NCI-H2081 (cell line): ENCODE results near the gene KIR2DL4.
"Not testable (repeated sequence)": the region's sequence is repeated elsewhere in the genome, so short reads cannot be mapped to it uniquely, and the experiment has no call there.

Experiments used
- DNase-seq, 2 experiments: peaks; one replicate each; lab custom pipeline; 2025; lab: John Stamatoyannopoulos, UW

KIR2DL4 gene

DNA sequence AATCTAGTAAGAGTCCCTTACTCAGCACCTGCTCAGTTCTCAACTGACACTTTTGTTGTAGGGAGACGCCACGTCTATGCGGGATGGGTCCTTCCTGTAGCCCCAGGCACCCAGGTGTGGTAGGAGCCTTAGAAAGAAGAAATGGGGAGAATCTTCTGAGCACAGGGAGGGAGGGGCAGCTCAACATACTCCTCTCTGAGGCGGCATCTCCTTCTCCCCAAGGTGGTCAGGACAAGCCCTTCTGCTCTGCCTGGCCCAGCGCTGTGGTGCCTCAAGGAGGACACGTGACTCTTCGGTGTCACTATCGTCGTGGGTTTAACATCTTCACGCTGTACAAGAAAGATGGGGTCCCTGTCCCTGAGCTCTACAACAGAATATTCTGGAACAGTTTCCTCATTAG lies 1.2 kb downstream of the KIR2DL4 start:
- no peak for DNase-seq

GRCh38 chr19:54805665-54806515 lies 2.5 kb downstream of the KIR2DL4 start:
- DNase-seq, result no peak

DNA sequence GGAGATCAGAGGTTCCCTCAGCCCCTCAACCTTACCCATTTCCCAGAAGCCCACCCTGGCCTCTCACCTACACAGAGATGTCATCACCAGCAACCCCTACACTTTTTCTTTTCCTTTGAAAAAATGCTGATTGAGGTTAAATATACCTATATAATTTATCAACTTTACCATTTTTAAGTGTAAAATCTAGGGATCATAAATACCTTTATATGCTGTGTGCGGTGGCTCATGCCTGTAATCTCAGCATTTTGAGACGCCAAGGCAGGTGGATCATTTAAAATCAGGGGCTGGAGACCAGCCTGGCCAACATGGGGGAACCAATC lies 3.1 kb downstream of the KIR2DL4 start:
- no peak for DNase-seq

DNA sequence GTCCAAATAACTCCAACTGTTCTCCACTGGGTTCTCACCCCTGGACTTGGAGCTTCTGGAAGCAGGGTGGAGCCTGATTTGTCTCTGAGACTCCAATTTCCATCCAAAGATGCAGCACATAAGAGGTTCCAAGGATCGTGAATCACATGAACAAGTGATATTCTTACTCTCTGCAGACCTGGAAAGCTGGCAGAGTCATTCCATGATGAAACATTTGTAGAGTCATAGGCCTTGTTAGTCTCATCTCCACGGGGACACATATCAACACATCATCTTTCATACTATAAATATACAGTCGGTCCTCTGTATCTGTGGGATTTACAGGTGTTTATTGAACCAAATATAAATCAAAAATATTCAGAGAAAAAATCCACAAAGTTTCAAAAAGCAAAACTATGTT lies 11.2 kb downstream of the KIR2DL4 start:
- not testable (repeated sequence) for DNase-seq

GRCh38 chr19:54816251-54816650 lies 12.8 kb downstream of the KIR2DL4 start, which contains the start of gene KIR3DL1:
KIR3DL1 (plus strand) TSS chr19:54816468.
- not testable (repeated sequence) for DNase-seq

DNA sequence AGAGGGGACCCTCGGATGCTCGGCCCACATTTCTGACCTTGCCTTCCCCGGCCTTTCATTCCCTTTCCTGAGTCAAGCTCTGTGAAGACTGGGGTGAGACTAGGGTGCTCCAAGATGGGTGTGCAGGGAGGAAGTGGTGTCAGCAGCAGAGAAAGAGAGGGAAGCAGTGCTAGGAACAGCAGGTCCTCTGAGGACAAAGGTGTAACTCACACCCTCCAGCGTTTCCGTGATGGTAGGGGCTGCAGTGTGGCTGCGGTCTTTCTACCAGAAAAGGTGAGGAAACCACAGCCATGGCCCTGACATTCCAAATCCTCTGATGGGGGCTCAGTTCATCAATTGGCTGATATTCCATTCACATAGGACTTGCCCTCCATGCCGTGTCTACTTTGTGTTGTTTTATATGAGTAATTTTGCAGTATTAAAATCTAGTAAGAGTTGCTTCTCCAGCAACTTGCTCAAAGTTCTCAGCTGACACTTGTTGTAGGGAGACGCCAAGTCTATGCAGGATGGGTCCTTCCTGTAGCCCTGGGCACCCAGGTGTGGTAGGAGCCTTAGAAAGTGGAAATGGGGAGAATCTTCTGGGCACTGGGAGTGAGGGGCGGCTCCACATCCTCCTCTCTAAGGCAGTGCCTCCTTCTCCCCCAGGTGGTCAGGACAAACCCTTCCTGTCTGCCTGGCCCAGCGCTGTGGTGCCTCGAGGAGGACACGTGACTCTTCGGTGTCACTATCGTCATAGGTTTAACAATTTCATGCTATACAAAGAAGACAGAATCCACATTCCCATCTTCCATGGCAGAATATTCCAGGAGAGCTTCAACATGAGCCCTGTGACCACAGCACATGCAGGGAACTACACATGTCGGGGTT lies 14.5 kb downstream of the KIR2DL4 start:
- DNase-seq, result no peak

GRCh38 chr19:54824416-54824815 lies 21.0 kb downstream of the KIR2DL4 start:
- not testable (repeated sequence) for DNase-seq

- DNase-seq, result not testable (repeated sequence)
Observed at GRCh38 chr19:54825326-54825725, 21.9 kb downstream of the KIR2DL4 start.

DNA sequence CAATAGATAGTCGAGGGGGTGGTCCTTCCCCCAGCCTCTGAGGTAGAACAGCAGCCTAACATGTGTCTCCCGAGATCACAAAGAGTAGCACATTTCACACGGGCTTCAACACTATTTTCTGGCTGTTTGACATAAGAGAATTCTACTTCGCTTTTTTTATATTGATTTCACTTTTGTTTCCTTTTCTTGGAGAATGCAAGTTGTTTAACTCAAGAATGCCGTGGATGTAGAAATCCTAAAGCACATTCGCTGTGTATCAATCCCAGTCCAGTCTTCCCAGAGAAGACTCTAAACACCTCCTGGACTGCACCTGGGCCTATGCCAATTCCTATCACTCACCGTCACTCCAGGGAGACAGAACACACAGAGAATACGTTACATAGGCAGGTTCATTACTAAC lies 24.7 kb downstream of the KIR2DL4 start:
- DNase-seq, result not testable (repeated sequence)

GRCh38 chr19:54832496-54832895 lies 29.1 kb downstream of the KIR2DL4 start, which contains the start of gene KIR2DS4:
KIR2DS4 (plus strand) TSS chr19:54832676.
- DNase-seq, result not testable (repeated sequence)

GRCh38 chr19:54835126-54835525 lies 31.7 kb downstream of the KIR2DL4 start:
- not testable (repeated sequence) for DNase-seq

DNA sequence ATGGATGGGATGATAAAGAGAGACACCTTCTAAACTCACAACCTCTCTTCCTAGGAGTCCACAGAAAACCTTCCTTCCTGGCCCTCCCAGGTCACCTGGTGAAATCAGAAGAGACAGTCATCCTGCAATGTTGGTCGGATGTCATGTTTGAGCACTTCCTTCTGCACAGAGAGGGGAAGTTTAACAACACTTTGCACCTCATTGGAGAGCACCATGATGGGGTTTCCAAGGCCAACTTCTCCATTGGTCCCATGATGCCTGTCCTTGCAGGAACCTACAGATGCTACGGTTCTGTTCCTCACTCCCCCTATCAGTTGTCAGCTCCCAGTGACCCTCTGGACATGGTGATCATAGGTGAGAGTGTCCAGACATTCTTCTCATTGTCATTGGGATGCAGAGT lies 34.1 kb downstream of the KIR2DL4 start:
- not testable (repeated sequence) for DNase-seq

GRCh38 chr19:54843171-54843570 lies 39.8 kb downstream of the KIR2DL4 start:
- DNase-seq, result not testable (repeated sequence)

GRCh38 chr19:54850061-54850640 lies 46.7 kb downstream of the KIR2DL4 start, which contains the start of gene KIR3DL2:
KIR3DL2 (plus strand) TSS chr19:54850443; CDS start chr19:54850476, 33 bp downstream.
- not testable (repeated sequence) for DNase-seq

GRCh38 chr19:54850930-54851329 lies 47.5 kb downstream of the KIR2DL4 start:
- DNase-seq, result no peak

GRCh38 chr19:54851353-54851752 lies 47.9 kb downstream of the KIR2DL4 start:
- no peak for DNase-seq

DNA sequence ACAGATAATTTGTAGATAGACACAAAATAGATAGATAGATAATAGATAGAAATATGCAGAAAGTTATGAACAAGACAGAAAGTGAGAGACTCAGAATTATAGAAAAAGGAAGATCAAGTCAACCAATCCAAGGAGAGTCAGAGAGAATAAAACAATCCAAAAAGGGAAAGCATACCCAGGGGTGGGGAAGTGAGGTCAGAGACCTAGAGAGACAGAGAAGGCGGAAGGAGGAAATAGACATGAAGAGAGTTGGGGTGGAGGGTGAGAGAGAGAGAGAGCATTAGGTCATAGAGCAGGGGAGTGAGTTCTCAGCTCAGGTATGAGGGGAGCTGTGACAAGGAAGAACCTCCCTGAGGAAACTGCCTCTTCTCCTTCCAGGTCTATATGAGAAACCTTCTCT lies 51.8 kb downstream of the KIR2DL4 start:
- not testable (repeated sequence) for DNase-seq

GRCh38 chr19:54858476-54858875 lies 55.1 kb downstream of the KIR2DL4 start:
- not testable (repeated sequence) for DNase-seq

DNA sequence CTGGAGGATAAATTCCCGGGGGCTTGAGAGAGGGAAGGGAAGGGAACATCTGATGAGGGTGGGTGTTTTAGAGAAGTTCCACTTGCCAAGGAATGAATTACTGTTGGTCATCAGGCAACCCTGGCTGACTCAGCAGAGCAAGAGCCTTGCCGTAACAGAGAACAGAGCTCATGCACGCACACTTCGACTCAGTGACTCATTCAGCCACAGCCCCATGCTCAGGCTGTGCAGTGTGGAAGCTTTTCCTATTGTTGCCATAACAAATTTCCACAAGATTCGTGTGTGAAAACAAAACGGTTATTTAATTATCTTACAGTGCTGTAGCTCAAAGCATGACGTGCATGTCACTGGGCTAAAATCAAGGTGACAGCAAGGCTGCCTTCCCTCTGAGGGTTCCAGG lies 56.0 kb downstream of the KIR2DL4 start:
- DNase-seq, result not testable (repeated sequence)

- not testable (repeated sequence) for DNase-seq
Observed at GRCh38 chr19:54863459-54863858, 60.0 kb downstream of the KIR2DL4 start.
